Adrenal gland (tissue), 5 donors: ENCODE results near the gene DACT1.

Experiments
- POLR2A ChIP-seq, 2 donors: fragments of 450-650 bp; IDR thresholded peaks; one replicate each; pipeline ENCODE4 v1.6.1; 2017; ENCODE audit warnings: antibody characterized with exemption in 2 of 2, mild to moderate bottlenecking in 2 of 2, moderate library complexity in 1 of 2
- TF ChIP-seq, protein P1 (sequence below), 6 experiments: fragments of 450-650 bp in 4 of 6; fragments of 200-600 bp in 2 of 6; sonication (generic) in 1 of 6; IDR thresholded peaks; 1 replicate in 5 of 6; 2 replicates in 1 of 6; pipeline versions ENCODE4 v1.5.1 to v1.8.0; 2016 to 2021; ENCODE audit warnings: antibody characterized with exemption in 6 of 6, mild to moderate bottlenecking in 2 of 6, moderate library complexity in 1 of 6
- donor health status: DM: no; HTN: no; CAD: no.

DNA sequence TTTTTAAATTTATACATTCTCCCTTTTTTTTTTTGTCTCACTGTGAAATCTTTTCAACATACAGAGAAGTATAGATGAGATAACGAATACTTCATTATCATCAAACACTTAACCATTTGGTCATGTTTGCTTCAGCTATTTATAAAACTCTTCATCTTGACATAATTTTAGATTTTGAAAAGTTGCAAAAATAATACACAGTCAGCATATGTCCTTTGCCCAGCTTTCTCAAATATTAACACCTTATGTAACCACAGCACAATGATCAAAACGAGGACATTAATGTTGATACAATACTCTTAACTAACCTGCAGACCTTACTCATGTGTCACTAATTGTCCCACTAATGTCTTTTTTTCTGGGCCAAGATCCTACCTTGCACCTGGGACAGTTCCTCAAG lies 36.0 kb downstream of the DACT1 start:
- TF ChIP-seq, protein P1, sequence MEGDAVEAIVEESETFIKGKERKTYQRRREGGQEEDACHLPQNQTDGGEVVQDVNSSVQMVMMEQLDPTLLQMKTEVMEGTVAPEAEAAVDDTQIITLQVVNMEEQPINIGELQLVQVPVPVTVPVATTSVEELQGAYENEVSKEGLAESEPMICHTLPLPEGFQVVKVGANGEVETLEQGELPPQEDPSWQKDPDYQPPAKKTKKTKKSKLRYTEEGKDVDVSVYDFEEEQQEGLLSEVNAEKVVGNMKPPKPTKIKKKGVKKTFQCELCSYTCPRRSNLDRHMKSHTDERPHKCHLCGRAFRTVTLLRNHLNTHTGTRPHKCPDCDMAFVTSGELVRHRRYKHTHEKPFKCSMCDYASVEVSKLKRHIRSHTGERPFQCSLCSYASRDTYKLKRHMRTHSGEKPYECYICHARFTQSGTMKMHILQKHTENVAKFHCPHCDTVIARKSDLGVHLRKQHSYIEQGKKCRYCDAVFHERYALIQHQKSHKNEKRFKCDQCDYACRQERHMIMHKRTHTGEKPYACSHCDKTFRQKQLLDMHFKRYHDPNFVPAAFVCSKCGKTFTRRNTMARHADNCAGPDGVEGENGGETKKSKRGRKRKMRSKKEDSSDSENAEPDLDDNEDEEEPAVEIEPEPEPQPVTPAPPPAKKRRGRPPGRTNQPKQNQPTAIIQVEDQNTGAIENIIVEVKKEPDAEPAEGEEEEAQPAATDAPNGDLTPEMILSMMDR (IDR thresholded peaks at IDR 0.05): no peak
- TF ChIP-seq POLR2A (IDR thresholded peaks at IDR 0.05): no peak
